Activated naive CD4-positive, alpha-beta T cell treated with anti-CD3 and anti-CD28 coated beads, Interleukin-2, amount 10 ng/mL, durations not matched to agents 7 days and 5 days (primary cell): Measurements from ENCODE around the gene FAM174C.

Source experiments
- CTCF ChIA-PET: fragments of 350-600 bp; sonication (Branson Sonifier 250); formaldehyde crosslinking; loops from one replicate; lab custom pipeline; 2021; ENCODE audit warnings: antibody characterized with exemption; lab: Charles Lee
- DNase-seq: peaks from one replicate; pipeline ENCODE4 v3.0.0-alpha.2; 2020
- H3K27ac Mint-ChIP-seq: one replicate; pipeline ENCODE4 v1.8.0; 2021; ENCODE audit warnings: mild to moderate bottlenecking, moderate library complexity, mixed read lengths
- H3K27me3 Mint-ChIP-seq: one replicate; pipeline ENCODE4 v1.8.0; 2021; ENCODE audit warnings: mild to moderate bottlenecking, mixed read lengths
- H3K36me3 Mint-ChIP-seq: one replicate; pipeline ENCODE4 v1.8.0; 2021; ENCODE audit warnings: mixed read lengths
- H3K4me1 Mint-ChIP-seq: one replicate; pipeline ENCODE4 v1.8.0; 2021; ENCODE audit warnings: mixed read lengths
- H3K4me3 Mint-ChIP-seq: one replicate; pipeline ENCODE4 v1.8.0; 2021; ENCODE audit warnings: mild to moderate bottlenecking, moderate library complexity, mixed read lengths
- H3K9me3 Mint-ChIP-seq: one replicate; pipeline ENCODE4 v1.8.0; 2021; ENCODE audit warnings: mixed read lengths

FAM174C gene

DNA sequence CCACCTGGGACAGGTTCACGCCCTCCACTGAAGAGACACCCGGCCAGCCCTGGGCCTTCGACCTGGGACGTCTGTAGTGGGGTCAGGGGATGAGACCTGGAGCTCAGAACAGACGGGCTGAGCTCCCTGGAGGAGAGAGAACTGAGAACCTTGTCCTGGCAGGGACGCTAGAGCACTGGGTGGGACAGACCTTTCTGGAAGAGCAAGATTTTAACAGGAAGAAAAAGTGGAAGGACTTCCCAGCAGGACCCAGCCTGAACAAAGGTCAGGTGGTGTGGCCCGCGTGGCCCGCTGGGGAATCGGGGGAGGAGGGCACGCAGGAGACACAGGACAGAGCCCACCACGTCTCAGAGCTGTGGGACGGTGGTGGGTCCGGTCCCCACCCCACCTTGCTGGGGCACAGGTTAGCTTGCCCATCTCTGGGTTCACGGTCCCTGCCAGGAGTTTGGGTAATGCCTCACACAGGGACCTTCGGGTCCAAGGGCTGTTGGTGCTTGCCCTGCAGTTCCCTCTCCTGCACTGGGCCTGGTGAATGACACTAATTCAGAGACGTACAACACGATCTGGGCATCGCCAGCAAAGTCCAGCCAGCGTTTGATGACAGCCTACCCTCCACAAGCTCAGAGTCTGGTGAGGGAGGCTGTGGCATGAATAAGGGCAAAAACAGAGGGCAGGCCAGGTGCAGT lies 9.1 kb downstream of the FAM174C start:
- Mint-ChIP-seq H3K36me3 (peaks cover 11% of the 10 kb centered on the region), H3K4me1 (peaks cover 15% of the 10 kb centered on the region), H3K27ac (no peak overlapping the region), H3K4me3 (peak overlapping the region; percentile 16), H3K9me3 (no peaks in the 10 kb centered on the region), H3K27me3 (peaks cover 65% of the 10 kb centered on the region)
- DNase-seq: no peak
- CTCF ChIA-PET: no interaction called here

DNA sequence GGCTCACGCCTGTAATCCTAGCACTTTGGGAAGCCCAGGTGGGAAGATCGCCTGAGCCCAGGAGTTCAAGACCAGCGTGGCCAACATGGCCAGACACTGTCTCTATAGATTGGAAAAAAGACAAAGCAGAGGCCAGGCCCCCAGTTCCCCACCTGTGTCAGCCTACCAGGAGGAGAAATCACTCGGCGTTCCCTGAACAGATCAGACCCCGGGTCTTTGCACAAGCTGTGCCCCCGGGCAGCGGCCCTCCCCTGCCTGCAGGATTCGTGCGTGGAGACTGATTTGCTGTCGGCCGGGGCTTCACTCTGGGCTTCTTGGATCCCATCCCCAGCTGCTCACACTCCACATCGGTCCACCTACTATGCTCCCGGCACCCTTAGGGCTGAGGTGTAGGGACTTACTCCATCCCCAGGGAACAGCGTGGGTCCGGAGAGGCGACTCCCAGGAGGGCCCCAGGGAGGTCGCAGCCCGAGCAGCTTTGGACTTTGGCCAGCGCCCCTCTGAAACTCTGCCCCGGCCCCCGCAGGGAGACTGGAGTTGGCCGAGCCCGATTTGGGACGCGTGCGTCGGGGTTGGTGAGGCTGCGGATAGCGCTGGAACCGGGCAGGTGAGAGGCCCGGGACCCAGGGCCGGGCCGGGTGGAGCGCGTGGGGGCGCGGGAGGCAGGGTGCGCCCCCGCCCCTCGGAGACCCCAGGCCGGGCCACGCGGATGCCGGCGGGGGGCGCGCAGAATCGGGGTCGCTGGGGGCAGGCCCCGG lies 9.8 kb downstream of the FAM174C start:
- Mint-ChIP-seq H3K27me3 (peaks cover 72% of the 10 kb centered on the region), H3K9me3 (no peaks in the 10 kb centered on the region), H3K36me3 (peaks cover 5% of the 10 kb centered on the region), H3K4me3 (peak overlapping the region; percentile 16), H3K27ac (no peak overlapping the region), H3K4me1 (peaks cover 9% of the 10 kb centered on the region)
- CTCF ChIA-PET: no interaction called here
- DNase-seq: no peak

DNA sequence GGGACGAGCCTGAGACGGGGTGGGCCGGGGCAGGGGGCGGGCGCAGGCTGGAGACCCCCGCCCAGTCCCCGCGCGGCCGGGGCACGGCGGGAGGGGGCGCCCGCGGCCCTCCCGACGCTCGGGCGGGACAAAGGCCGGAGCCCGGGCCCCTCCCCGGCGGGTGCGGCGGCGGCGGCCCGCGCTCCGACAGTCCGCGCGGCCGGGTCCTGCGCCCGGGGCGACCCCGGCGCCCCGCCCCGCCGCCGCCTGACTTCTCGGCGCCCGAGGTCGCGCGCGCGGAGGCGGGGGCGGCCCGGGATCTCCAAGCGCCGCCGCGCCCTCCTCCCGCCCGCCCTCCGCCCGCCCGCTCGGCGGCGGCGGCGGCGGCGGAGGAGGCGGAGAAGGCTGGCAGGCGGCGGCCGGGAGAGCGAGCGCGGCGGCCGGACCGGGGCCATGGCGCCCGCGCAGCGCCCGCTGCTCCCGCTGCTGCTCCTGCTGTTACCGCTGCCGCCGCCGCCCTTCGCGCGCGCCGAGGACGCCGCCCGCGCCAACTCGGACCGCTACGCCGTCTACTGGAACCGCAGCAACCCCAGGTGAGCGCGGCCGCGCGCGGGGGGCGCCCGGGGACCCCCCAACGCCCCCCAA lies 10.5 kb downstream of the FAM174C start, which contains the start of gene EFNA2:
Gene EFNA2, plus strand, starts transcription at position 137 of the 624 bp plus-strand sequence. Its CDS starts 296 bp downstream, at position 433.
- Mint-ChIP-seq H3K4me3 (peak within 1 kb of the TSS; percentile 46), H3K9me3 (no peaks in the 10 kb centered on the region), H3K36me3 (peaks cover 2% of the 10 kb centered on the region), H3K4me1 (peaks cover 9% of the 10 kb centered on the region), H3K27me3 (peaks cover 78% of the 10 kb centered on the region), H3K27ac (no peak within 1 kb of the TSS)
- DNase-seq: no peak
- CTCF ChIA-PET: no interaction called here

DNA sequence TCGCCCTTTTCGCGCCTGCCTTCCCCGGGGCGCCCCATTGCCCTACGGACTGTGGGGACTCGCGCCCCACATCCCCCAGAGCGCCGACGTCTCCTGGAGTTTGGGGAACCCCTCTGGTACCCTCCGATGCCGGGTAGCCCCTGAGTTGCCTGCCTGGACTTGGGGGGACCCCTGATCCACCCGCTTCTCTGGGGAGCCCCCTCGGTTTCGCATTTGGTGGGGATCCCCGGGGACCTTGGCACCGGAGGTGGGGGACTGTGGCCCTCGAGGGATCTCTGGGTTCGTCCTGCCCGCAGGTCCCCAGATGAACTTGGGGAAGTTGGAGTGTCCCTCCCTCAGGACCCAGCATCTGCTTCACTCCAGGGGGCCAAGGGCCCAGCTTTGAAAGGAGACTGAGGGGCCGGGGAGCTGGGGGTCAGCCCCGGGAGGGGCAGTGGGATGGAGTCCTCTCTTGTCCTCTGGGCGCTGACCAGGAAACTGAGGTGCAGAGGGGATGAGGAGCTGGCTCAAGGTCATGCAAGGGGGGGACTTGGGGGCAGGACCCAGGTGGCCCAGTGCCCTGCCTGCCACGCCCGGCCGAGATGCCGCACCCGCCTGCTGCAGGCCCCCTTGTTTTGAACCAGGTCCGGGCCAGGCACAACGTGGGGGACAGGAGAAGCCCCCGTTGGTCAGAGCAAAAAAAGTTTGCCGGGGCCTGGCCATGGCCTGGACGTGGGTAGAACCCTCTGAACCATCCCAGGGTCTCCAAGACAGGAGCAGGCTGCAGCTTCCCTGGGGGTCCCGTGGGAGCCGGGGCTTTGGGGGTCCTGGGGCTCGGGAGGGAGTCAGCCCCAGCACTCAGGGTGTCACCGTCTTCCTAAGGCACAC lies 11.4 kb downstream of the FAM174C start:
- no peak for DNase-seq
- Mint-ChIP-seq H3K9me3 (no peaks in the 10 kb centered on the region), H3K36me3 (no peaks in the 10 kb centered on the region), H3K27ac (no peak overlapping the region), H3K4me1 (peaks cover 7% of the 10 kb centered on the region), H3K27me3 (peaks cover 78% of the 10 kb centered on the region), H3K4me3 (peak overlapping the region; percentile 46)
- CTCF ChIA-PET: no interaction called here

- Mint-ChIP-seq H3K9me3 (no peaks in the 10 kb centered on the region), H3K4me3 (no peak overlapping the region), H3K36me3 (no peaks in the 10 kb centered on the region), H3K27ac (no peak overlapping the region), H3K4me1 (peaks cover 7% of the 10 kb centered on the region), H3K27me3 (peaks cover 81% of the 10 kb centered on the region)
- CTCF ChIA-PET: no interaction called here
- no peak for DNase-seq
Measured at GRCh38 chr19:1287354-1288225, 12.3 kb downstream of the FAM174C start.

- Mint-ChIP-seq H3K27me3 (peaks cover 81% of the 10 kb centered on the region), H3K27ac (no peak overlapping the region), H3K4me1 (peaks cover 7% of the 10 kb centered on the region), H3K4me3 (no peak overlapping the region), H3K9me3 (no peaks in the 10 kb centered on the region), H3K36me3 (no peaks in the 10 kb centered on the region)
- CTCF ChIA-PET: no interaction called here
- DNase-seq: no peak
Measured at GRCh38 chr19:1288226-1288612, 12.9 kb downstream of the FAM174C start.

DNA sequence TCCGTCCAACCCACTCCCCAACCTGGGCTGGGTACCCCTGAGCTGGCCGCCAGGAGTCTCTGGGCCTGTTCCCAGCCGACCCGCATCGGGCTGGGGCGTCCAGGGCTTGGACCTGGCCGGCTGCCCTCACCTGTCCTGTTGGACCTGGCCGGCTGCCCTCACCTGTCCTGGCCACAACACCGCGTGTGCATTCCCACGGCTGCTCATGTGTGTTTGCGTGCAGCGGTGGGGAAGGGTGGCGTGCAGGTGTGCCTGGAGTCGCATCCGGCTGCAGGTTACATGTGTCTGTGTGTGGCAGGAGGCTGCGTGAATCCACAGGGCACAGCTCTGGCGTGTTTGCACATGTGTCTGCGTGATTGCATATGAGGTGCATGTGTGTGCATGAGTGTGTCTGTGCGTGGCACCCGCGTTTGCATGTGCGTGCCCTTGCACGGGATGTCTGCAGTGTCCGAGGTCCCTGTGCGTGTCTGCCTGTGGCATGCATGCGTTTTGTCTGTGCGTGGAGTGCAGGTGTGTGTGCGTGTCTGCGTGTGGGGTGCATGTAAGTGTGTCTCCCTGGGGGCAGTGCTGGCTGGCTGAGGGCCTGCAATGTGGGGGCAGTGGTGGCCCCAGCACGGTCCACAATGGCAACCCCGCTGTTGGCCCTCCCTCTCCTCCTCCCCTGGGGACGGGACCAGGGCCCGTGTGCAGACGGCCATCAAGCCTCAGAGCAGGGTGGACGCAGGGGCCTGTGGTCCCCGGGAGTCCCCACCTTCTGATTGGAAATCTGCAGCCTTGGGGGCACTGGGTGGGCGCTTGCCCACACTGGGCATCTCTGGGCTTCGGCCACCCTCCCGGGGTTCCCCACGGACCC lies 13.7 kb downstream of the FAM174C start:
- H3K4me1 Mint-ChIP-seq: peaks cover 7% of the 10 kb centered on the region
- no peak for DNase-seq
- no peak overlapping the region for H3K4me3 Mint-ChIP-seq
- no peaks in the 10 kb centered on the region for H3K36me3 Mint-ChIP-seq
- H3K9me3 Mint-ChIP-seq: no peaks in the 10 kb centered on the region
- CTCF ChIA-PET: no interaction called here
- peaks cover 81% of the 10 kb centered on the region for H3K27me3 Mint-ChIP-seq
- no peak overlapping the region for H3K27ac Mint-ChIP-seq

DNA sequence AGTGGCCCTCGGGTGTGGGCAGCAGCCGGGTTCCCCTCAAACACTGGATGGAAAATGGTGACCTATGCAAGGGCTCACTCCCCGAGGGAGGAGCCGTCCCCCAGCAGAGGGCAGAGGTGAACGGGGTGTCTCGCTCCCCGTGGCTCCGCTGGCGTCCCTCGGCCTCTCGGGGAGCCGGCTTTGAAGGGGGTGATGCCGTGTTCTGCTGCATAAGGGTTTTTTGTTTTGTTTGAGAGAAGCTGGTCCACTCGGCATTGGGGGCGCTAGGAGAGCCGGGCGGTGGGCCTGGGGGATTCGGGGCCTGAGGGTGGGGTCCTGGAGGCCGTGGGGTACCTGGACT lies 14.3 kb downstream of the FAM174C start:
- Mint-ChIP-seq H3K27me3 (peaks cover 81% of the 10 kb centered on the region), H3K4me1 (peaks cover 9% of the 10 kb centered on the region), H3K9me3 (no peaks in the 10 kb centered on the region), H3K27ac (no peak overlapping the region), H3K4me3 (no peak overlapping the region), H3K36me3 (no peaks in the 10 kb centered on the region)
- CTCF ChIA-PET: no interaction called here
- no peak for DNase-seq

GRCh38 chr19:1290196-1290702 lies 14.9 kb downstream of the FAM174C start:
- DNase-seq: no peak
- no peak overlapping the region for H3K27ac Mint-ChIP-seq
- H3K4me3 Mint-ChIP-seq: no peak overlapping the region
- peaks cover 7% of the 10 kb centered on the region for H3K4me1 Mint-ChIP-seq
- H3K27me3 Mint-ChIP-seq: peaks cover 81% of the 10 kb centered on the region
- no peaks in the 10 kb centered on the region for H3K36me3 Mint-ChIP-seq
- no peaks in the 10 kb centered on the region for H3K9me3 Mint-ChIP-seq
- CTCF ChIA-PET: no interaction called here

DNA sequence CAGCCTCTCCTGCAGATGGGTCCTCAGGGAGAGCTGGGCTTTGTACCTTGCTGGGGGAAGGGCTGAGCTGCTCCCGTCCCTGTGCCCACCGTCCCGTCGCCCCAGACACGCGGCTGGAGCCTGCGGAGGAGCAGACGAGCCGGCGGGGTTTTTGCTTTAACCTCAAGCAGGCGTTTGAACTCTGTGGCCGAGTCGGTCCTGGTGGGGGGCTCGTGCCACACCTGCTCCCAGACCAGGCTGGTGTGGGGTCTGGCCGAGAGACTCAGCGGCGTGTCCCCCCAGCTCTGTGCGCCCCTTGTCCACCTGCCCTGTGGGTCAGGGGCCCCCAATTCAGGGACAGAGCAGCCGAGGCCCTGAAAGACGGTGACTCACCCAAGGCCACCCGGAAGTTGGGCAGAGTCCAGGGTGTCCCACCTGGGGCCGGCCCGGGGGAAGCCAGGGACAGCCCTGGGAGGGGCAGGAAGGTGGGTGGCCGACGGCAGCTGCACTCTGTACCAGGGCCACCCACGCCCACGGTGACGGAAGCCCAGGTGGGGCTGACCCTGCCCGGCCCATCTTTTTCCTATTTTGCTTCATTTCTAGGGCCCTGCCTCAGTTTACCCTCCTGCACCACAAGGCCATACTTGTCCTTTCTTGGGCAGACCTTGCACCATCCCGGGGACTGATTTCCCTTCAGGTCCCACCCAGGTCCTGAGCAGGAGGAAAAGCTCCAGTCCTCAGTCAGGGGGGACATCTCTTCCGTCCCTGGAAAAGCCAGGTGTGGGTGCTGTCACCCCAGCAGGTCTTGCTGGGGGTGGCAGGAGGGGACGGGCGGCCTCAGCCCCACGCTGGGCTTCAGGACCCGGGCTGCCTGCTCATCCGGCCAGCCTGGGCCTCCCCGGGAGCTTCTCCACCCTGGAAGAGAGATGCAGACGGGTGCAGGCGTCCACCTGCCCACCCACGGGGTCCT lies 15.6 kb downstream of the FAM174C start:
- Mint-ChIP-seq H3K27me3 (peaks cover 82% of the 10 kb centered on the region), H3K36me3 (no peaks in the 10 kb centered on the region), H3K27ac (no peak overlapping the region), H3K4me1 (peaks cover 6% of the 10 kb centered on the region), H3K4me3 (no peak overlapping the region), H3K9me3 (no peaks in the 10 kb centered on the region)
- CTCF ChIA-PET: no interaction called here
- no peak for DNase-seq

DNA sequence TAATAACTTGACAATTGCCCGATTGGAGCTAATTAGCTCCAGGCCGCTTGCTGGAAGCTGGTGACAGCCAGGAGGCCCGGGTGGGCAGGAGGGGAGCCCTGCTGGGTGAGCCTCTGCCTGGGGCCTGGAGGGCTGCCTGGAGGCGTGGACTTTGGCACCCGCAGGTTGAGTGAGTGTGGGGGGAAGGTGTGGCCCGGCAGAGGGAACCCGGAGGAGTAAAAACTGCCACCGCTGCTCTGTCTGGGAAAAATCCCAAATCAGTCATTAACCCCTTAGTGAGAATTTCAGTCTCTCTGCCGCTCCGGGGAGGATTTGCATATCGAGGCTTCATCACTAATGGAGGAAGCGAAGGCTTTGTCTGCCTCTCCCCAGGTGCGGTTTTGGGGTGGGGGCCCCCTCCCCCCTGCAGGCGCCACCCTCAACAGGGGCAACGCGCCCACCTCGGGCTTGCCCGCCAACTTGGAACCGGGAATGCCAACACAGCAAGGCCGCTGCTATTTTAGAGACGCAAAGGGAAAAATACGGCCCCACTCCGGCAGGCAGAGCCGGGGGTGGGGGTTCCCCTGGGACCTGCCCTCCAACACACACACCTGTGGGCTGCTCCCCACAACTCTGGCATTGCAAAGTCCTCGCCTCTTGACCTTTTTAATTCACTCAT lies 16.6 kb downstream of the FAM174C start:
- Mint-ChIP-seq H3K4me3 (no peak overlapping the region), H3K27ac (no peak overlapping the region)

More for the DNA sequence above, 16.6 kb downstream of the FAM174C start:
- Mint-ChIP-seq H3K9me3 (no peaks in the 10 kb centered on the region), H3K4me1 (peaks cover 4% of the 10 kb centered on the region), H3K27me3 (peaks cover 80% of the 10 kb centered on the region), H3K36me3 (no peaks in the 10 kb centered on the region)
- DNase-seq: no peak
- CTCF ChIA-PET: no interaction called here
